ENCODE measurements around the gene EYA3. TPM values are rescaled to one million over a fixed set of nuclear protein-coding genes. Genes with fewer than 3 reads are reported as not detected.

EYA3 gene
- total and polyA plus RNA-seq, 11 donors: 5.8 to 23.3 (median 17.4) TPM

- no peaks in the 10 kb centered on the region for H3K9me3 ChIP-seq
- TF ChIP-seq CTCF (IDR thresholded peaks at IDR 0.05): peak in 9 of 12 donors; percentile 18 to 43 (median 31)
- TF ChIP-seq POLR2A (IDR thresholded peaks at IDR 0.05): no peak
- H3K4me1 ChIP-seq: peaks cover 0 to 22% (median 0%) of the 10 kb centered on the region in 12 donors
- intact Hi-C loops (cut with DNase I): loop anchor here in 3 of 10 donors (1.0 to 5.0 kb wide), 4 partner anchors 37 to 267 kb away; no protein-coding TSS in a partner anchor
- 40 to 46% (median 44%) methylated on average over 6 of the region's 6 CpGs for WGBS, 4 donors
- peaks cover 0 to 12% (median under 1%) of the 10 kb centered on the region in 9 donors for H3K27me3 ChIP-seq
- peak in 3 of 5 donors; percentile 48 to 63 (median 48) for DNase-seq
- H3K36me3 ChIP-seq: no peaks in the 10 kb centered on the region
- no peak overlapping the region for H3K27ac ChIP-seq
- peak in 3 of 4 donors; percentile 45 to 52 (median 51) for ATAC-seq
- no peak overlapping the region for H3K4me3 ChIP-seq
These were observed 148.1 kb downstream of the EYA3 start for GRCh38 chr1:27940297-27940696.

GRCh38 chr1:27938488-27938887 is 149.9 kb downstream of the EYA3 start:
- intact Hi-C loops (cut with DNase I): loop anchor here in 1 of 10 donors (10.0 kb wide), 1 partner anchor 46 kb away; no protein-coding TSS in a partner anchor
- Histone ChIP-seq H3K27me3 (peaks cover 0 to 20% (median 8%) of the 10 kb centered on the region in 9 donors), H3K4me3 (no peak overlapping the region), H3K36me3 (no peaks in the 10 kb centered on the region), H3K9me3 (no peaks in the 10 kb centered on the region), H3K27ac (no peak overlapping the region), H3K4me1 (peaks cover 0 to 25% (median 4%) of the 10 kb centered on the region in 12 donors)
- WGBS, 4 donors: 92 to 96% (median 93%) methylated on average over 4 of the region's 4 CpGs
- DNase-seq: no peak
- ATAC-seq: no peak
- TF ChIP-seq CTCF (IDR thresholded peaks at IDR 0.05) (no peak), POLR2A (IDR thresholded peaks at IDR 0.05) (no peak)

GRCh38 chr1:27937524-27937836 is 150.9 kb downstream of the EYA3 start:
- WGBS, 4 donors: 71 to 90% (median 81%) methylated on average over 1 of the region's 1 CpG
- peaks cover 0 to 27% (median 8%) of the 10 kb centered on the region in 9 donors for H3K27me3 ChIP-seq
- intact Hi-C loops (cut with DNase I): loop anchor here in 1 of 10 donors (10.0 kb wide), 1 partner anchor 47 kb away; no protein-coding TSS in a partner anchor
- no peak overlapping the region for H3K27ac ChIP-seq
- H3K9me3 ChIP-seq: no peaks in the 10 kb centered on the region
- no peak for TF ChIP-seq CTCF (IDR thresholded peaks at IDR 0.05)
- TF ChIP-seq POLR2A (IDR thresholded peaks at IDR 0.05): no peak
- H3K36me3 ChIP-seq: no peaks in the 10 kb centered on the region
- DNase-seq (no peak), ATAC-seq (no peak)
- H3K4me1 ChIP-seq: peaks cover 0 to 17% (median 1%) of the 10 kb centered on the region in 12 donors
- H3K4me3 ChIP-seq: no peak overlapping the region

GRCh38 chr1:27936370-27936769 is 152.0 kb downstream of the EYA3 start:
- no peaks in the 10 kb centered on the region for H3K36me3 ChIP-seq
- no peaks in the 10 kb centered on the region for H3K9me3 ChIP-seq
- intact Hi-C loops (cut with DNase I): loop anchor here in 1 of 10 donors (10.0 kb wide), 1 partner anchor 48 kb away; no protein-coding TSS in a partner anchor
- no peak overlapping the region for H3K27ac ChIP-seq
- no peak for ATAC-seq
- no peak for DNase-seq
- no peak overlapping the region for H3K4me3 ChIP-seq
- peaks cover 0 to 27% (median 8%) of the 10 kb centered on the region in 9 donors for H3K27me3 ChIP-seq
- TF ChIP-seq CTCF (IDR thresholded peaks at IDR 0.05): no peak
- WGBS, 4 donors: 82 to 93% (median 91%) methylated on average over 5 of the region's 5 CpGs
- peaks cover 0 to 17% (median 1%) of the 10 kb centered on the region in 12 donors for H3K4me1 ChIP-seq
